HEK293 (cell line): Measurements from ENCODE around the gene AMACR.

ENCODE experiments used
- CTCF ChIP-seq: fragments of 450-650 bp; formaldehyde crosslinking; IDR thresholded peaks from 2 replicates; pipeline ENCODE4 v1.5.1; 2016; ENCODE audit warnings: missing biosample characterization, missing genetic modification characterization
- SP2 ChIP-seq: fragments of 450-650 bp; formaldehyde crosslinking; IDR thresholded peaks from 2 replicates; pipeline ENCODE4 v1.5.1; 2016; ENCODE audit warnings: missing biosample characterization, missing genetic modification characterization
- TCF7L2 ChIP-seq: IDR thresholded peaks from 2 replicates; pipeline ENCODE4 v1.6.1; 2011; ENCODE audit warnings: low read depth, mild to moderate bottlenecking, inconsistent platforms, low read length, moderate library complexity, borderline replicate concordance
- ZNF24 ChIP-seq: fragments of 450-650 bp; formaldehyde crosslinking; IDR thresholded peaks from 2 replicates; pipeline ENCODE4 v1.5.1; 2016; ENCODE audit warnings: missing biosample characterization, missing genetic modification characterization
- ZNF311 ChIP-seq: fragments of 450-650 bp; formaldehyde crosslinking; IDR thresholded peaks from 2 replicates; pipeline ENCODE4 v1.5.1; 2017; ENCODE audit warnings: missing biosample characterization, missing genetic modification characterization, borderline replicate concordance
- ZNF645 ChIP-seq: fragments of 450-650 bp; formaldehyde crosslinking; IDR thresholded peaks from 2 replicates; pipeline ENCODE4; 2016; ENCODE audit warnings: missing biosample characterization, missing genetic modification characterization

- TF ChIP-seq ZNF311 (tag by site-specific recombination) (no peak), CTCF (tag by site-specific recombination) (no peak), SP2 (tag by site-specific recombination) (no peak), ZNF645 (no peak), TCF7L2 (no peak), ZNF24 (tag by site-specific recombination) (no peak)
Measured at GRCh38 chr5:34021334-34021733, 13.5 kb upstream of the AMACR start.
